HG02938 (cell line): ENCODE results near the gene CYLD.

Source experiments
- ATAC-seq: cut with Tn5 transposase; IDR thresholded peaks from one replicate; pipeline ENCODE4 v1.9.1; 2021; ENCODE audit warnings: mild to moderate bottlenecking, moderate library complexity; ENCODE audit not compliant: unreplicated experiment

Gene CYLD

DNA sequence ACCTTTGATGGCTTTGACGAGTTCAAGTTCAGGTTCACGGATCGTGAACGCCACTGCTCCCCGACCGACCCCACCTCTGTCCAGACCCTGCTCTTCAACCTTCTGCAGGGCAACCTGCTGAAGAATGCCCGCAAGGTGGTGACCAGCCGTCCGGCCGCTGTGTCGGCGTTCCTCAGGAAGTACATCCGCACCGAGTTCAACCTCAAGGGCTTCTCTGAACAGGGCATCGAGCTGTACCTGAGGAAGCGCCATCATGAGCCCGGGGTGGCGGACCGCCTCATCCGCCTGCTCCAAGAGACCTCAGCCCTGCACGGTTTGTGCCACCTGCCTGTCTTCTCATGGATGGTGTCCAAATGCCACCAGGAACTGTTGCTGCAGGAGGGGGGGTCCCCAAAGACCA lies 30.8 kb upstream of the CYLD start:
- no peak for ATAC-seq

DNA sequence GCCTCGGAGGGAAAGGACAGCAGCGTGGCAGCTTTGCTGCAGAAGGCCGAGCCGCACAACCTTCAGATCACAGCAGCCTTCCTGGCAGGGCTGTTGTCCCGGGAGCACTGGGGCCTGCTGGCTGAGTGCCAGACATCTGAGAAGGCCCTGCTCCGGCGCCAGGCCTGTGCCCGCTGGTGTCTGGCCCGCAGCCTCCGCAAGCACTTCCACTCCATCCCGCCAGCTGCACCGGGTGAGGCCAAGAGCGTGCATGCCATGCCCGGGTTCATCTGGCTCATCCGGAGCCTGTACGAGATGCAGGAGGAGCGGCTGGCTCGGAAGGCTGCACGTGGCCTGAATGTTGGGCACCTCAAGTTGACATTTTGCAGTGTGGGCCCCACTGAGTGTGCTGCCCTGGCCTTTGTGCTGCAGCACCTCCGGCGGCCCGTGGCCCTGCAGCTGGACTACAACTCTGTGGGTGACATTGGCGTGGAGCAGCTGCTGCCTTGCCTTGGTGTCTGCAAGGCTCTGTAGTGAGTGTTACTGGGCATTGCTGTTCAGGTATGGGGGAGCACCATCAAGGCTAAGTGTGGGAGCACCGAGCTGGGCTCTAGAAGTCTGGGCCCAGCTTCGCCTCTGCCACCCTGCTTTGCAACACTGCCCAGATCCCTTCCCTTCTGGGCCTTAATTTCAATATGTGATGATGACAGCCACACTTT lies 29.9 kb upstream of the CYLD start:
- ATAC-seq, result no peak

DNA sequence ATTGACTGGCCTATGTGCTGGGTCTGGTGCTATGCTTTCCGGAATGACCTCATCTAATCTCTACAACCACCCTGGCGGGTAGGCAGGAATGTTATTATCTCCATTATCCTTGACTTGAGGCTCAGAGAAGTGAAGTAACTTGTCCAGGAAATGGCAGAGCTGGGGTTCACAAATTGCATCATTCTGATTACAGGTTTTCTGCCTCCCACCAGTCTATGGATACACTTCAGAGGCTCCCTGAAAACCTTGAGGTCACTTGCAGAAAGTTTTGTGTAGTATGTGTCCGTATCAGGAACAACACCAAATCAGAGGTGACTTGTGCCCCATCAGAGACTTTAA lies 29.4 kb upstream of the CYLD start:
- no peak for ATAC-seq

DNA sequence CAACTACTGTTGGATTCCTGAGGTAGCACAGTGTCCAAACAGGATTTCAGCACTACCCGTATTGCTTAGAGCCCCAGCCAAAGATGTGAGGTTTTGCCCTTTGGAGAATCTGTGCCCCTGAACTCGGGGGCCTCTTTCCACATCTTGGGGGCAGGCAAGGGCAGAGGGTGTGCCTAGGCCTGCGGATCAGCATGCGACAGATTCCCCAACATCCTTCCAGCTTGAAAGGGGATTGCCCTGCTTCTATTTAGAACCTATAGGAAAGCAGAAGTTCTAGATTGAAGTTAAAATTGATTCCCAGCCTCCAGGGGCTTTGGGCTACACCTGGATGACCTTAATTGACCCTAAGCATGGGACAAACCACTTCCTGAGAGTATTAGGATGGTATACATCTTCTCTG lies 28.9 kb upstream of the CYLD start:
- no peak for ATAC-seq

DNA sequence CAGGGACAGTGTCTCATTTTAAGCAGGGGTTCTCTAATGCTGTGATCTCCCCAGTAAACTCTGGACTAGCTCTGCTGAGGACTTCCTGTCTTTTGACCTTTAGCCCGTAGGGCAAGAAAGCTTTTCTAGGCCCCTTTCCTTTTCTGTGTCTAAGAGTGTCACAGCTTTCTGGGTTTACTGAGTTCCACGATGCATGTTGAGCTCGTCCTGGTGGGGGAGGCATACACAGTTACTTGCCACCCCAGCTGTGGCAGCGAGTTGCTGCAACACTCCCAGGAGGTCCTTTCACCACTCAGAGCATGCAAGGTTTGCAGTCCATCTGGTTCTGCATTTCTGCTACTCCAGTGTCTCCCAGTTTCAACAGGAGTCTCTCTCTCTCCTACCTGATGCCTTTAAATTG lies 24.8 kb upstream of the CYLD start:
- ATAC-seq, result no peak

DNA sequence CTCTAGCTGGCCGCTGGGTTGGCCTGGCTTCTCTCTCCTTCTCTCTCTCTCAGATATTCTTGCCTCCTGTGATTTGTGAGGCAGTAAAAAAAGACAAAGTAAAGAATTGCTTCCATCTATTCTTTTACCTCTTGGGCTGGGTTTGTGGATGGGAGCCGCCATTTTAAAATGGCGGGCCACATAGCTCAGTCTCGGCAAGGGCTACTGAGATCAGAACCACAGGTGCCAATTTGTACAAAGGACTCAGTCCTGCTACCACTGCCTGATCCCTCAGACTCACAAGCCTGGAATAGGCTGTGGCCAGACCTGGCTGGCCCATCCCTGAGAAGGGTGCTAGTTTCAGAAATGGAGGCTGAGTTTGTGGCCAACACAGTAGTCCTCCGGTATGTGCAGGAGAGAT lies 24.4 kb upstream of the CYLD start:
- ATAC-seq, result no peak

DNA sequence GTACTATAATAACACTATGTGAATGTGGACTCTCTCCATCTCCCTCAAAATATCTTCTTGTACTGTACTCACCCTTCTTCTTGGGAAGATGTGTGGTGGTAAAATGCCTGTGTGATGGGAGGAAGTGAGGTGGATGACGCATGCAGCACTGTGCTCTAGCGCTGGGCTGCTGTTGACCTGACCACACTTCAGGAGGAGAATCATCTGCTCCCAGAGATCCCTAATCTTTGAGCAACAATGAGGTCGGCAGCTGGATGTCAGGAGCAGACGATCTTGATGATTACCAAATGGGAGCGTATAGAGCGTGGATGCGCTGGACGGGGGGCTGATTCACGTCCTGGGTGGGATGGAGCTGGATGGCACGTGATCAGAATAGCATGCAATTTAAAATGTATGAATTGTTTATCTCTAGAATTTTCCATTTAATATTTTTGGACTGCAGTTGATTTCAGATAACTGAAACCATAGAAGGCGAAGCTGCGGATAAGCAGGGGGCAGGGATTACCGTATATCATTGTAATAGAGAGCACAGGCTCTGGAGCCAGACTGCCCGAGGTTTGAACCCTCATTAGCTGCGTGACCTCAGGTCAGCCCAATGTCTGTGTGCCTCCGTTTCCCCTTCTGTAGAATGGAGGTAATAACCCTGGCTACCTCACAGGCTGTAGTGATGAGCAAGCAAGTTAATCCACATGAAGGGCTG lies 23.7 kb upstream of the CYLD start:
- ATAC-seq, result no peak

DNA sequence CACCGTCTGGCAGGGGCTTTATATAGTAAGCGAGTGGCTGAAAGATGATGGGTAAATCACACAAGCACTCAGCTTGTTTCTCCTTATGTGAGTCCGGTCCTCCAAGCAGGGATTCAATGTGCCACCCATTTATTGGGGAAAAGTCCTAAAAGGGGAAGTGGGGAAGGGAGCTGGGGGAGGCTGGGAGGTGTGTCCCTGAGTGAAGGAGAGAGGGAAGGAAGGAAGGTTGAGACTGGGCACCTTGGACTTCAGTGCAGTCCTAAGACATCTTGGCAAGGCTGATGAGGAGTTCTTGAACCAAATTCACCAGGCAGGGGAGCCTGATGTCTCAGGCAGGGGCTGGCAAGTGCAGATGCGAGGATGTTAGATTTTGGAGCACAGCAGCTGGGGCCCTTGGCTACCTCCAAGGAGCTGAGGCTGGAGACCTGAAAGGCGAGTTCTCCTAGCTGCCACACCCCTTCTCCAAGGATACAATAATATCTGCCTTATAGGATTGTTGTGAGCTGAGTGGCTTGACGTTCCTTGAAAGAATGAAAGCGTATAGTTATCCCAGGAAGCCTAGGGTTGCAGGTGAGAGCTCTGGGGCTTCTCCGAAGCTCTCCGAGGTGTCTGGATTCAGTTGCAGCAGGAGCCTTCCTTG lies 23.0 kb upstream of the CYLD start:
- no peak for ATAC-seq

DNA sequence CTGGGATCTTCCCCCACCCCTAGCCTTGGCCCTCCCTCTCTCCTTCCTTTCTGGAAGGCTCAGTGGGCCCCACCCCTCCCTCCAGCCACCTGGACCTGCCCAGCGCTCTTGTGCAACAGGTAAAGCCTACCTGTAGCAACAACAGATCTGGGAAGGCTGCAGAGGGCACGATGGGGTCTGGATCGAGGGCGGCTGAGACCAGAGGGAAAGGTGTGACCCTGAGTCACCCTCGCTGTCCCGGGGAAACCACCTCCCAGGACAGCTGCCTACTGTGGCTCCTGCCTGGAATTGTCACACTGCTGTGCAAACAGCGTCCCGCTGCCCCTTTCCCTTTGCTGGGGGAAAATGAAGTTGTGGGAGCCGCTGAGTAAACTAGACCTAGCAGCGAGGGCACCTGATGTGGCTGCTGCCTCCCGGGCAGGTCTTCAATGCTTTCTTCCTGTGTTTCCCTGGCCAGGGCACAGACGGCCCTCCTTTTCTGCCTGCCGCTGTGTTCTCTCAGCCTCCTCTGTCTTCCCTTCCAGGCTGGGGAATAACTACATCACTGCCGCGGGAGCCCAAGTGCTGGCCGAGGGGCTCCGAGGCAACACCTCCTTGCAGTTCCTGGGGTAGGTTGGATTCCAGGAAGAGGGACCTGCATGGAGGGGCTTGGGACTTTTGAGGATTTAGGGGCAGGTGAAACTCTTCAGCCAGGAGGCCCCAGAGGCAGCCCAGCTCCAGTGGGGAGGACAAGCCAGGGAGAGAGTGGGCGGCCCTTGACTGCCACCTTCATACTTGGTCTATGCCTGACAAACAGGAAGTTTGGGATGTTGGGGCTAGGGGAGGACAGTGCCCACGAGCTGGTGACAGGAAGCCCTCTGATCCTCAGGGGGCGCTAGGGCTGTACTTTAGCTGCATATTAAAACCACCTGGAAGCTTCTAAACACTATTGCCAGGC lies 22.2 kb upstream of the CYLD start:
- no peak for ATAC-seq

DNA sequence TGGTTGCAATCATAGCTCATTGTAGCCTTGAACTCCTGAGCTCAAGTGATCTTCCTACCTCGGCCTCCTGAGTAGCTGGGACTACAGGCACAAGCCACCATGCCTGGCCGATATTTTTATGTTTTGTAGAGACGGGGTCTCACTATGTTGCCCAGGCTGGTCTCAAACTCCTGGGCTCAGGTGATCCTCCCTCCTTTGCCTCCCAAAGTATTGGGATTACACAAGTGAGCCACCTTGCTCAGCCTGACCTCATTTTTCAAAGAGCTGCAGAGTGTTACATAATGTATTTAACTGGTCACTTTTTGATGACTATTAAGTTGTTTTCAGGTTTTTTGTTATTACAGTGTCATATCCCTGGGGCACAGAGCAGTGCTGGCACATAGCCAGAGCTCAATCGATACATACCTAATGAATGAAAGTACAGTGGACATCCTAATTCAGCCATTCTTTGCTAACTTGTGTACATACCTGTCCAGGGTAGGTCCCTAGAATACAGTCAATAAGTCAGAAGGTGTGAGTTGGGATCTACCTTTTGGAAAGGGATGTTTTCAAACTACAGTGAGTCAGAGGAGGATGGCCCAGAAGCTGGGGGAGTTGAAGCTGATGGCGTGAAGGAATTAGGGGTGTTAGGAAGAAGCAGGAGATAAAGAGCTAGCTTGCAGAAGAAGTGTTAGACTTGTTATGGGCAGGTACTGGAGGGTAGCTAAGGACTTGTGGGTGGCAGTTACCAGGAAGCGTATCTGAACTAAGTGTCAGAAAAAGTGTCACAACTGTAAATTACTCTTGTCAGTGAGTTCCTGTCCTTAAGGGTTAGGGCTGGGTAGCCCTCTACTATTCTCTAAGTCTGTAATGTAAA lies 20.1 kb upstream of the CYLD start:
- no peak for ATAC-seq

DNA sequence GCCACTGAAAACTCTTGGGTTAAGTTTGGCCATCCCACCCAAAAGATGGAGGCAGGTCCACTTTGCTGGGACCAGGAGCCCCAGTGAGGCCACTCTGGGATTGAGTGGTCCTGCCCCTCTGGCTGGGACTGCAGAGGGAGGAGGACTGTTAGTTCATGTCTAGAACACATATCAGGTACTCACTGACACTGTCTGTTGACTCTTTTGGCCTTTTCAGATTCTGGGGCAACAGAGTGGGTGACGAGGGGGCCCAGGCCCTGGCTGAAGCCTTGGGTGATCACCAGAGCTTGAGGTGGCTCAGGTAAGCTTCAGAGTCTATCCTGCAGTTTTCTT lies 19.5 kb upstream of the CYLD start:
- no peak for ATAC-seq

DNA sequence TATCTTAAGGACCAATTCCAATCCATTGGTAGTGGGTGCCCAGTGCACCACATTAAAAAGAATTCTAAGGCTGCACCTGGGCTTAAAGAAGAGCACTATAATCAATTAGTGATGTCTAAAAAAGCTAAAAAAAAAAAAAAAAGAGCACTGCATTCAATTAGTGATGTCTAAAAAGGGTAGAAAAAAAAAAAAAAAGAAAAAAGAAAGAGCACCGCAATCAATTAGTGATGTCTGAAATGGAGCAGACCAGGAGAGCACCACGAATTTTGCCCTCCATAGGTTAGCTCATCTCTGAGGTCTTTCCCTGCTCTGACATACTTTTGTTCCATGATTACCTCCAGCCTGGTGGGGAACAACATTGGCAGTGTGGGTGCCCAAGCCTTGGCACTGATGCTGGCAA lies 18.9 kb upstream of the CYLD start:
- ATAC-seq, result no peak

DNA sequence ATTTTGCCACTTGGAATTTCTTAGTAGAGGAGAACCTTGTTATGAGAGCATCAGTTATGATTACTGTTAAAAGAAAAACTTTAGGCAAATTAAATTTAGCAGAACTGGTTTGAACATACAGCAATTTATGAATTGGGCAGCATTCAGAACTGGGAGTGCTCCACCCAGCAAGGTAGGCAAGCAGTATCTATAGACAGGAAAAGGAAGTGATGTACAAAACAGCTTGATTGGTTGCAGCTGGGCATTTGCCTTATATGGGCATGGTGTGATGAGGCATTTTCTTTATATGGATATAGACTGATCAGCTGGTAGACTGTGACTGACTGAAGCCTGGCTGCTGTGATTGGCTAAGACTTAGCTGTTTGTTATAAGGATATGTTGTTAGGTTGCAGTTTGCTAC lies 17.6 kb upstream of the CYLD start:
- no peak for ATAC-seq

DNA sequence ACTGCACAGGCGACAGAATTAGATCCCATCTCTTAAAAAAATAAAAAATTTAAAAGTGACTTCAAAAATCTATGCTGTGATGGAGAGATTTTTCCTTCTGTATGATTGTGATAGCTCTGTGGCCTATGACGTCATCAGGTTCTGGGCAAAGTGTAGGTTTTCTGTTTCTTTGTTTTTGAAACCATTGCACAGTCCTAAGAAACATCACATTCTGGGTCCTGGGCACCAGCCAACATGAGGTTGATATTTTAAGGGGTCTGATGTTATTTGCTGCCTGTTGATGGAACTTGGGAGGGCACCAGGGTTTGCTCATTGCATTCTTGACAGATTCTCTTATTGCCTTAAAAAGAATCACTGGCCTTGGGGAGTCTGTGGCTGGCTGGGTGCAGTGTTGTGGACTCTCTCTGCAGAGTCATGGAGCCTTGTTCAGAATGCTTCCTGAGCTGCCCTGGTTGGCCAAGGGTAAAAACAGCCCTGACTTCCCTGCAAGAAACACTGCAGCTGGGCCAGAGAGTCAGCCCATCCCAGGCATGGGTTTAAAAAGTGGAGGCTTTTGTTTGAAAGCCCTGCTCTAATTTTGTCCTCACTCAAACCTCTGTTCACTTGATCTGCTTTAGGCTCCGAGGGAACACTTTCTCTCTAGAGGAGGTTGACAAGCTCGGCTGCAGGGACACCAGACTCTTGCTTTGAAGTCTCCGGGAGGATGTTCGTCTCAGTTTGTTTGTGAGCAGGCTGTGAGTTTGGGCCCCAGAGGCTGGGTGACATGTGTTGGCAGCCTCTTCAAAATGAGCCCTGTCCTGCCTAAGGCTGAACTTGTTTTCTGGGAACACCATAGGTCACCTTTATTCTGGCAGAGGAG lies 10.5 kb upstream of the CYLD start:
- ATAC-seq, result no peak

DNA sequence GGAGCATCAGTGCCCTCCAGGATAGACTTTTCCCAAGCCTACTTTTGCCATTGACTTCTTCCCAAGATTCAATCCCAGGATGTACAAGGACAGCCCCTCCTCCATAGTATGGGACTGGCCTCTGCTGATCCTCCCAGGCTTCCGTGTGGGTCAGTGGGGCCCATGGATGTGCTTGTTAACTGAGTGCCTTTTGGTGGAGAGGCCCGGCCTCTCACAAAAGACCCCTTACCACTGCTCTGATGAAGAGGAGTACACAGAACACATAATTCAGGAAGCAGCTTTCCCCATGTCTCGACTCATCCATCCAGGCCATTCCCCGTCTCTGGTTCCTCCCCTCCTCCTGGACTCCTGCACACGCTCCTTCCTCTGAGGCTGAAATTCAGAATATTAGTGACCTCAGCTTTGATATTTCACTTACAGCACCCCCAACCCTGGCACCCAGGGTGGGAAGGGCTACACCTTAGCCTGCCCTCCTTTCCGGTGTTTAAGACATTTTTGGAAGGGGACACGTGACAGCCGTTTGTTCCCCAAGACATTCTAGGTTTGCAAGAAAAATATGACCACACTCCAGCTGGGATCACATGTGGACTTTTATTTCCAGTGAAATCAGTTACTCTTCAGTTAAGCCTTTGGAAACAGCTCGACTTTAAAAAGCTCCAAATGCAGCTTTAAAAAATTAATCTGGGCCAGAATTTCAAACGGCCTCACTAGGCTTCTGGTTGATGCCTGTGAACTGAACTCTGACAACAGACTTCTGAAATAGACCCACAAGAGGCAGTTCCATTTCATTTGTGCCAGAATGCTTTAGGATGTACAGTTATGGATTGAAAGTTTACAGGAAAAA lies 9.7 kb upstream of the CYLD start:
- no peak for ATAC-seq

DNA sequence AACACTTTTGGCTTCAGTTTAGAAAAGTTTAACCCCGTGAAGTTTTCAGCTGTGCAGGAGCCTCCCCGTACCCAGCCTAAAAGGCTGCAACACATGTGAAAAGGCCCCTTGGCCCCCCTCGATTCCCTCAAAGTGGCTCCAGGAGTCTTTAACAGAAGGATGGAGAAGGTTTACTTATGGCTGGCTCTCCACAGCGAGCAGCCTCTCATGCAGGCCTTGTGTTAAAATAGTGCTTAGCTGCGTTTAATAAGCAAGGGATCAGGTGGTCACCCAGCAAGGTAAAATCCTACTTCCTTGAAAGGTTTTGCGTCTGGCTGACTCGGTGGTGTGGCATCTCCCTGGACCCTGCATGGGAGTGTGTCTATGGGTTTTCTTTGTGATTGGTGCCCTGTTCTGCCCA lies 8.4 kb upstream of the CYLD start:
- no peak for ATAC-seq

DNA sequence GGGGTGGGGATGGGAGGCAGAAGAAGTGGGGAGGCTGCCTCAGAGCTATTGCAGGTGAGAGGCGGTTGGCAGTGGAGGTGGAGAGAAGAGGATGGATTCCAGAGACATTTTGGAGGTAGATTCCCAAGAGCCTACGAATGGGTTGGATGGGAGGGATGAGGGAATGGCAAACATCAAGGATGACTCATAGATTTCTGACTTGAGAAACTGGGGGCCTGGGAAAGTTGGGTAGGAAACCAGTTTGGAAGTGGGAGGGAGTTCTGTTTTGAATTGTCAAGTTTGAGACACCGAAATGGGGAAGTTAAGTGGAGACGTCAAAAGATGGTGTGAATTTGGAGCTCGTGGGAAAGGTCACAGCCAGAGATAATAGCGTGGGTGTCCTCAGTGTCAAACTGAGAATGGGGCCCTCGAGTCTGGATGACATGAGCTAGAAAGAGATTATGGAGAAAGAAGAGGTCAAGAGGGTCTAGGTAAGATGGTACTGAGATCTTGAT lies 6.2 kb upstream of the CYLD start:
- ATAC-seq, result no peak

DNA sequence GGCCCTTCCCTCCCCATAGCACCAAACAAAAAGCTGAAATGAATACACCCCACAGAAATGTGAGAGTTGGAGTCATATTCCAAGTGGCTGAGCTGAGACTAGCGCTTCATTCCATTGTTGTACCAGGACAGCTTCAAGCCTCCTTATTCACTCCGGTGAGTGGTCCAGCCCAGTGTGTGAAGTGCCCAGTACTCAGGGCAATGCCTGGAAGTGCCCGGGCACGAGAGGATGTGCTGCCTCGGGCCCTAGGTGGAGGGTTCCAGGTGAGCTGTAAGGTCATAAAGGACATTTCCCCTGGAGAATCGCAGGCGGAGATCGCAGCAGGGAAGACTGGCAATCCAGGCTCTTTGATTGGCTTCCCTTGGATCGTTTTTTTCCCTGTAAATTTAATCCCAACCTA lies 5.4 kb upstream of the CYLD start:
- no peak for ATAC-seq
